HepG2 (cell line): ENCODE measurements around the gene MACROD2. TPM values are rescaled to one million over a fixed set of nuclear protein-coding genes. Genes with fewer than 3 reads are reported as not detected.

Source experiments
- ATAC-seq: fragments of 200-7000 bp; cut with Tn5 transposase; 3 replicates; pipeline ENCODE4 v1.9.1; 2020; ENCODE audit warnings: mild to moderate bottlenecking, moderate library complexity
- BruUV-seq: library from RNA; stranded (reverse); fragments of 400-500 nt; replicated peaks from 2 replicates; lab custom pipeline; 2021; lab: Mats Ljungman, UMichigan
- CTCF ChIA-PET: fragments of 300-600 bp; formaldehyde crosslinking; extraction: SDS; loops from one replicate; lab custom pipeline; 2021; ENCODE audit warnings: low total read pairs, inconsistent platforms, low intra/inter-chr PET ratio; lab: Yijun Ruan, JAX
- POLR2A ChIA-PET: fragments of 350-600 bp; sonication (Branson Sonifier 250); formaldehyde crosslinking; loops from one replicate; lab custom pipeline; 2020; ENCODE audit warnings: antibody characterized with exemption, inconsistent platforms; lab: Yijun Ruan, JAX
- DNase-seq: peaks from one replicate; pipeline ENCODE4 v3.0.0-alpha.2; 2015; ENCODE audit warnings: low spot score
- FAIRE-seq: peaks from 3 replicates; lab custom pipeline; 2011; peaks lifted over from hg19 to GRCh38; lab: Jason Lieb, UNC
- H2AFZ ChIP-seq: one replicate; pipeline ENCODE4 v1.6.1; 2011; ENCODE audit warnings: low read length, inconsistent platforms
- H3K27ac ChIP-seq: fragments of 300-600 bp; 3 replicates; pipeline ENCODE4 v1.8.0; 2011; ENCODE audit warnings: mixed run types, mild to moderate bottlenecking, mixed read lengths, low read length, inconsistent platforms; ENCODE audit not compliant: insufficient read depth; ENCODE audit errors: extremely low read length
- H3K27me3 ChIP-seq, 2 experiments: fragments of 200-600 bp in 1 of 2; 2 replicates in 1 of 2; 3 replicates in 1 of 2; pipeline versions ENCODE4 v1.6.0 to v1.8.0; 2011; ENCODE audit warnings: low read length in 2 of 2, mild to moderate bottlenecking in 2 of 2, moderate library complexity in 2 of 2, inconsistent platforms in 1 of 2; ENCODE audit not compliant: insufficient read depth in 2 of 2, control insufficient read depth in 1 of 2
- H3K36me3 ChIP-seq, 2 experiments: fragments of 200-600 bp in 1 of 2; replicated peaks in 1 of 2; 2 replicates in 1 of 2; 3 replicates in 1 of 2; pipeline versions ENCODE4 v1.5.1 to v1.8.0; 2011; ENCODE audit warnings: low read length in 2 of 2, inconsistent platforms in 1 of 2; ENCODE audit not compliant: insufficient read depth in 2 of 2, control insufficient read depth in 1 of 2
- H3K4me1 ChIP-seq: 2 replicates; pipeline ENCODE4 v1.5.1; 2012; ENCODE audit warnings: low read length, inconsistent platforms; ENCODE audit not compliant: insufficient read depth
- H3K4me2 ChIP-seq: 2 replicates; pipeline ENCODE4 v1.6.0; 2011; ENCODE audit warnings: low read depth, low read length, inconsistent platforms
- H3K4me3 ChIP-seq, 3 experiments: fragments of 200-600 bp in 1 of 3; sonication (generic), shearing (Covaris generic) in 1 of 3; replicated peaks in 1 of 3; 2 replicates each; pipeline ENCODE4 v1.5.1; 2011 to 2016; ENCODE audit warnings: low read length in 3 of 3, inconsistent platforms in 2 of 3, low read depth in 2 of 3, mild to moderate bottlenecking in 2 of 3, control low read depth in 1 of 3, mixed read lengths in 1 of 3; ENCODE audit not compliant: insufficient read depth in 1 of 3
- H3K79me2 ChIP-seq: one replicate; pipeline ENCODE4 v1.6.1; 2011; ENCODE audit warnings: low read length, inconsistent platforms; ENCODE audit not compliant: insufficient read depth
- H3K9ac ChIP-seq: 2 replicates; pipeline ENCODE4 v1.6.0; 2011; ENCODE audit warnings: mild to moderate bottlenecking, low read depth, low read length, inconsistent platforms; ENCODE audit not compliant: insufficient read depth
- H3K9me3 ChIP-seq: 2 replicates; pipeline ENCODE4 v1.5.1; 2012; ENCODE audit warnings: mild to moderate bottlenecking, low read length
- H4K20me1 ChIP-seq: 2 replicates; pipeline ENCODE4 v1.6.0; 2011; ENCODE audit warnings: inconsistent platforms, mild to moderate bottlenecking, low read length, moderate library complexity; ENCODE audit not compliant: insufficient read depth
- GLMP ChIP-seq: sonication (generic); formaldehyde crosslinking; IDR thresholded peaks from 2 replicates; pipeline ENCODE4 v1.9.0; 2021; ENCODE audit warnings: missing genetic modification reagents, mild to moderate bottlenecking, borderline replicate concordance
- HES4 ChIP-seq: sonication (generic); formaldehyde crosslinking; IDR thresholded peaks from 2 replicates; pipeline ENCODE4 v1.9.0; 2021; ENCODE audit warnings: mild to moderate bottlenecking, missing genetic modification reagents, borderline replicate concordance
- STAT5B ChIP-seq: sonication (generic); formaldehyde crosslinking; IDR thresholded peaks from 2 replicates; pipeline ENCODE4 v1.4.0; 2020; ENCODE audit warnings: missing genetic modification reagents
- ZMYM3 ChIP-seq: sonication (generic); formaldehyde crosslinking; IDR thresholded peaks from 2 replicates; pipeline ENCODE4 v1.5.1; 2020; ENCODE audit warnings: mild to moderate bottlenecking, missing genetic modification reagents
- ZNF558 ChIP-seq: sonication (generic); formaldehyde crosslinking; IDR thresholded peaks from 2 replicates; pipeline ENCODE4 v1.9.0; 2022; ENCODE audit warnings: mild to moderate bottlenecking, missing genetic modification reagents, borderline replicate concordance
- WGBS: methylation state at CpG from one replicate; pipeline ENCODE4 v1.1.6; 2017; ENCODE audit warnings: low lambda C conversion rate; 5-methylcytosine and 5-hydroxymethylcytosine counted together
- in situ Hi-C: cut with HindIII; loops from 2 replicates; pipeline ENCODE4 v1.10.0; 2017; ENCODE audit warnings: low pct_unique_long_range_greater_than_20kb; ENCODE audit not compliant: extremely low pct_ligation_motif_present
- intact Hi-C: fragments of 100-400 bp; cut with micrococcal nuclease; formaldehyde crosslinking; loops from one replicate; pipeline ENCODE4 v1.10.0; 2022; ENCODE audit not compliant: unreplicated experiment
- polyA plus RNA-seq, 8 experiments: library from polyadenylated mRNA; depleted of rRNA in 3 of 8; stranded (reverse) in 7 of 8; unstranded in 1 of 8; fragments of >200 nt; fragmentation: Illumina TruSeq in 4 of 8; extraction: Trizol in 4 of 8; gene quantifications; 2 replicates each; pipeline versions ENCODE4 v1.2.1 to v1.2.3, GENCODE V29; 2011 to 2016; ENCODE audit warnings: low read depth in 4 of 8, missing spikeins in 1 of 8, mixed read lengths in 1 of 8; ENCODE audit not compliant: insufficient read depth in 1 of 8
- total RNA-seq, 5 experiments: library from RNA; depleted of rRNA; stranded (reverse); fragments of >200 nt; fragmentation: Illumina TruSeq; extraction: Trizol; gene quantifications; 2 replicates each; pipeline ENCODE4 v1.2.3, GENCODE V29; 2016; ENCODE audit warnings: low read depth in 1 of 5
- TF ChIP-seq, protein P1 (sequence below): sonication (generic); formaldehyde crosslinking; IDR thresholded peaks from 2 replicates; pipeline ENCODE4 v1.5.0; 2020; ENCODE audit warnings: mild to moderate bottlenecking, missing genetic modification reagents
- TF ChIP-seq, protein P2 (sequence below): sonication (generic); formaldehyde crosslinking; IDR thresholded peaks from 2 replicates; pipeline ENCODE4 v1.5.1; 2020; ENCODE audit warnings: mild to moderate bottlenecking, missing genetic modification reagents

MACROD2 gene
- total and polyA plus RNA-seq, 2 of the 13 experiments (the other 11 are each of a cell fraction or from before 2014, with no cell fraction given), result 0.13 to 0.51 TPM

GRCh38 chr20:14581731-14582130 lies 586.4 kb downstream of the MACROD2 start:
- no peaks in the 10 kb centered on the region for H3K4me1 ChIP-seq
- ChIA-PET CTCF (no interaction called here), POLR2A (no interaction called here)
- no TSS peak for BruUV-seq
- no peak overlapping the region for H3K4me2 ChIP-seq
- no peak overlapping the region for H3K4me3 ChIP-seq
- H3K79me2 ChIP-seq, result no peaks in the 10 kb centered on the region
- DNase-seq, result no peak
- ATAC-seq, result no peak
- H4K20me1 ChIP-seq, result no peaks in the 10 kb centered on the region
- WGBS, result 32% methylated on average over 3 of the region's 3 CpGs
- H3K9ac ChIP-seq, result no peak overlapping the region
- H2AFZ ChIP-seq, result no peak overlapping the region
- no peaks in the 10 kb centered on the region for H3K36me3 ChIP-seq
- no peak for TF ChIP-seq HES4
- TF ChIP-seq ZNF558, result no peak
- TF ChIP-seq GLMP, result no peak
- no peak for TF ChIP-seq ZMYM3
- TF ChIP-seq, protein P1, sequence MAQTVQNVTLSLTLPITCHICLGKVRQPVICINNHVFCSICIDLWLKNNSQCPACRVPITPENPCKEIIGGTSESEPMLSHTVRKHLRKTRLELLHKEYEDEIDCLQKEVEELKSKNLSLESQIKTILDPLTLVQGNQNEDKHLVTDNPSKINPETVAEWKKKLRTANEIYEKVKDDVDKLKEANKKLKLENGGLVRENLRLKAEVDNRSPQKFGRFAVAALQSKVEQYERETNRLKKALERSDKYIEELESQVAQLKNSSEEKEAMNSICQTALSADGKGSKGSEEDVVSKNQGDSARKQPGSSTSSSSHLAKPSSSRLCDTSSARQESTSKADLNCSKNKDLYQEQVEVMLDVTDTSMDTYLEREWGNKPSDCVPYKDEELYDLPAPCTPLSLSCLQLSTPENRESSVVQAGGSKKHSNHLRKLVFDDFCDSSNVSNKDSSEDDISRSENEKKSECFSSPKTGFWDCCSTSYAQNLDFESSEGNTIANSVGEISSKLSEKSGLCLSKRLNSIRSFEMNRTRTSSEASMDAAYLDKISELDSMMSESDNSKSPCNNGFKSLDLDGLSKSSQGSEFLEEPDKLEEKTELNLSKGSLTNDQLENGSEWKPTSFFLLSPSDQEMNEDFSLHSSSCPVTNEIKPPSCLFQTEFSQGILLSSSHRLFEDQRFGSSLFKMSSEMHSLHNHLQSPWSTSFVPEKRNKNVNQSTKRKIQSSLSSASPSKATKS (CRISPR knock-in tag), result no peak
- TF ChIP-seq, protein P2, sequence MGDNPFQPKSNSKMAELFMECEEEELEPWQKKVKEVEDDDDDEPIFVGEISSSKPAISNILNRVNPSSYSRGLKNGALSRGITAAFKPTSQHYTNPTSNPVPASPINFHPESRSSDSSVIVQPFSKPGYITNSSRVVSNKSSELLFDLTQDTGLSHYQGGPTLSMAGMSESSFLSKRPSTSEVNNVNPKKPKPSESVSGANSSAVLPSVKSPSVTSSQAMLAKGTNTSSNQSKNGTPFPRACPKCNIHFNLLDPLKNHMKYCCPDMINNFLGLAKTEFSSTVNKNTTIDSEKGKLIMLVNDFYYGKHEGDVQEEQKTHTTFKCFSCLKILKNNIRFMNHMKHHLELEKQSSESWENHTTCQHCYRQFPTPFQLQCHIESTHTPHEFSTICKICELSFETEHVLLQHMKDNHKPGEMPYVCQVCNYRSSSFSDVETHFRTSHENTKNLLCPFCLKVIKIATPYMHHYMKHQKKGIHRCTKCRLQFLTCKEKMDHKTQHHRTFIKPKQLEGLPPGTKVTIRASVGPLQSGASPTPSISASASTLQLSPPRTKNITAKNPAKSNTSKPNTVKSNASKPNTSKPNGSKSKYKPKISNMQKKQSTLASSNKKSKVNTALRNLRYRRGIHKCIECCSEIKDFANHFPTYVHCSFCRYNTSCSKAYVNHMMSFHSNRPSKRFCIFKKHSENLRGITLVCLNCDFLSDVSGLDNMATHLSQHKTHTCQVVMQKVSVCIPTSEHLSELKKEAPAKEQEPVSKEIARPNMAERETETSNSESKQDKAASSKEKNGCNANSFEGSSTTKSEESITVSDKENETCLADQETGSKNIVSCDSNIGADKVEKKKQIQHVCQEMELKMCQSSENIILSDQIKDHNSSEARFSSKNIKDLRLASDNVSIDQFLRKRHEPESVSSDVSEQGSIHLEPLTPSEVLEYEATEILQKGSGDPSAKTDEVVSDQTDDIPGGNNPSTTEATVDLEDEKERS (CRISPR knock-in tag), result no peak
- no peak for TF ChIP-seq STAT5B
- TF ChIP-seq, all 625 proteins: peak for 0
- H3K27ac ChIP-seq, result no peak overlapping the region
- H3K27me3 ChIP-seq, result no peaks in the 10 kb centered on the region
- intact Hi-C loops, result no loop called here
- 0 out of 2 replicates have a peak, but pooled peaks cover 4% of the 10 kb centered on the region for H3K9me3 ChIP-seq
- FAIRE-seq, result no peak
- in situ Hi-C loops, result no loop called here
